Liver (tissue), 9 donors: ENCODE results near the gene ARHGAP29. TPM values are rescaled to one million over a fixed set of nuclear protein-coding genes. Genes with fewer than 3 reads are reported as not detected.

Experiments
- DNase-seq: peaks from one replicate; pipeline ENCODE4 v3.0.0-alpha.2; 2017; ENCODE audit warnings: low spot score
- H3K27ac ChIP-seq, 2 donors: one replicate each; pipeline ENCODE4 v1.7.0; 2013; ENCODE audit warnings: inconsistent platforms in 2 of 2, low read length in 2 of 2, control low read depth in 1 of 2, low read depth in 1 of 2, mild to moderate bottlenecking in 1 of 2
- H3K27me3 ChIP-seq, 4 donors: one replicate each; pipeline versions ENCODE4 v1.6.1 to v1.7.0; 2013; ENCODE audit warnings: low read length in 3 of 4, inconsistent platforms in 1 of 4, mild to moderate bottlenecking in 1 of 4, moderate library complexity in 1 of 4; ENCODE audit not compliant: control insufficient read depth in 4 of 4, insufficient read depth in 4 of 4
- H3K36me3 ChIP-seq, 4 donors: one replicate each; pipeline versions ENCODE4 v1.6.1 to v1.7.0; 2013; ENCODE audit warnings: low read length in 3 of 4, mild to moderate bottlenecking in 3 of 4, low read depth in 1 of 4, moderate library complexity in 1 of 4; ENCODE audit not compliant: control insufficient read depth in 4 of 4, insufficient read depth in 3 of 4
- H3K4me1 ChIP-seq, 4 donors: one replicate each; pipeline versions ENCODE4 v1.6.1 to v1.7.0; 2013; ENCODE audit warnings: low read length in 3 of 4, mild to moderate bottlenecking in 3 of 4, moderate library complexity in 1 of 4; ENCODE audit not compliant: control insufficient read depth in 4 of 4, insufficient read depth in 4 of 4
- H3K4me3 ChIP-seq, 3 donors: one replicate each; pipeline versions ENCODE4 v1.6.1 to v1.7.0; 2013; ENCODE audit warnings: low read length in 3 of 3, control low read depth in 1 of 3, low read depth in 1 of 3, mild to moderate bottlenecking in 1 of 3
- H3K9ac ChIP-seq, 2 donors: one replicate each; pipeline ENCODE4 v1.7.0; 2013; ENCODE audit warnings: low read length in 2 of 2, mild to moderate bottlenecking in 2 of 2, moderate library complexity in 2 of 2, control low read depth in 1 of 2, low read depth in 1 of 2
- H3K9me3 ChIP-seq, 4 donors: one replicate each; pipeline versions ENCODE4 v1.6.1 to v1.7.0; 2013; ENCODE audit warnings: low read length in 3 of 4; ENCODE audit not compliant: control insufficient read depth in 4 of 4
- CTCF ChIP-seq: fragments of 150-350 bp; IDR thresholded peaks from 2 replicates; pipeline ENCODE4 v1.5.1; 2017; ENCODE audit warnings: improper control_type of control experiment, low read depth, low read length; ENCODE audit not compliant: missing input control
- EGR1 ChIP-seq, 2 donors: IDR thresholded peaks; 2 replicates each; pipeline ENCODE4 v1.6.1; 2016 to 2018; ENCODE audit warnings: antibody characterized with exemption in 2 of 2, low read depth in 2 of 2
- FOXA1 ChIP-seq: IDR thresholded peaks from 2 replicates; pipeline ENCODE4 v1.6.1; 2016; ENCODE audit warnings: antibody characterized with exemption
- FOXA2 ChIP-seq: IDR thresholded peaks from 2 replicates; pipeline ENCODE4 v1.6.1; 2016; ENCODE audit warnings: antibody characterized with exemption
- HNF4A ChIP-seq, 2 donors: conservative IDR thresholded peaks; 2 replicates each; pipeline ENCODE4 v1.6.1; 2016; ENCODE audit warnings: antibody characterized with exemption in 2 of 2, mild to moderate bottlenecking in 2 of 2
- HNF4G ChIP-seq: IDR thresholded peaks from 2 replicates; pipeline ENCODE4 v1.6.1; 2016; ENCODE audit warnings: antibody characterized with exemption
- JUND ChIP-seq, 2 donors: IDR thresholded peaks; 2 replicates each; pipeline ENCODE4 v1.6.1; 2016; ENCODE audit warnings: antibody characterized with exemption in 2 of 2
- NR2F2 ChIP-seq: IDR thresholded peaks from 2 replicates; pipeline ENCODE4 v1.6.1; 2016; ENCODE audit warnings: antibody characterized with exemption
- RAD21 ChIP-seq, 2 donors: IDR thresholded peaks; 2 replicates each; pipeline ENCODE4 v1.6.1; 2016; ENCODE audit warnings: antibody characterized with exemption in 2 of 2, mild to moderate bottlenecking in 2 of 2
- RXRA ChIP-seq, 2 donors: IDR thresholded peaks; 2 replicates each; pipeline ENCODE4 v1.6.1; 2017 to 2018; ENCODE audit warnings: antibody characterized with exemption in 2 of 2, mild to moderate bottlenecking in 1 of 2
- SP1 ChIP-seq: IDR thresholded peaks from 2 replicates; pipeline ENCODE4 v1.6.1; 2018; ENCODE audit warnings: antibody characterized with exemption, mild to moderate bottlenecking
- TAF1 ChIP-seq: conservative IDR thresholded peaks from 2 replicates; pipeline ENCODE4 v1.6.1; 2016; ENCODE audit warnings: antibody characterized with exemption, mild to moderate bottlenecking
- YY1 ChIP-seq: IDR thresholded peaks from 2 replicates; pipeline ENCODE4 v1.6.1; 2016; ENCODE audit warnings: antibody characterized with exemption, mild to moderate bottlenecking
- WGBS: extraction: QIAGEN DNeasy Blood & Tissue Kit; methylation state at CpG from one replicate; pipeline ENCODE4 v1.1.7; 2013; 5-methylcytosine and 5-hydroxymethylcytosine counted together
- polyA plus RNA-seq, 2 donors: library from polyadenylated mRNA; stranded (reverse) in 1 of 2; unstranded in 1 of 2; fragments of 200-250 nt in 1 of 2; fragments of >200 nt in 1 of 2; fragmentation: Nextera tagmentation in 1 of 2; extraction: Ambion mirVana in 1 of 2; gene quantifications; one replicate each; pipeline versions ENCODE4 v1.2.1 to v1.2.3, GENCODE V29; 2013 to 2015
- total RNA-seq, 2 donors: library from RNA; depleted of rRNA; stranded (reverse); fragments of >200 nt; gene quantifications; one replicate each; pipeline ENCODE4 v1.2.3, GENCODE V29; 2014
- TF ChIP-seq, protein P1 (sequence below): IDR thresholded peaks from 2 replicates; pipeline ENCODE4 v1.6.1; 2016; ENCODE audit warnings: antibody characterized with exemption, mild to moderate bottlenecking
- TF ChIP-seq, protein P2 (sequence below): IDR thresholded peaks from 2 replicates; pipeline ENCODE4 v1.6.1; 2016; ENCODE audit warnings: antibody characterized with exemption
- TF ChIP-seq, protein P3 (sequence below): IDR thresholded peaks from 2 replicates; pipeline ENCODE4 v1.6.1; 2016; ENCODE audit warnings: antibody characterized with exemption
- TF ChIP-seq, protein P4 (sequence below): IDR thresholded peaks from 2 replicates; pipeline ENCODE4 v1.6.1; 2016; ENCODE audit warnings: antibody characterized with exemption
- donor health status: healthy.
- donor health status: healthy.
- donor health status: healthy.
- donor health status: healthy.
- donor health status: healthy.

ARHGAP29 gene
- total and polyA plus RNA-seq, 4 donors = 8.3 to 27.7 (median 13.2) TPM

- Histone ChIP-seq H3K27ac (no peak overlapping the region), H3K27me3 (no peaks in the 10 kb centered on the region), H3K9ac (no peak overlapping the region), H3K4me1 (peaks cover 0 to 8% (median 7%) of the 10 kb centered on the region in 4 donors), H3K4me3 (no peak overlapping the region), H3K36me3 (no peaks in the 10 kb centered on the region), H3K9me3 (no peaks in the 10 kb centered on the region)
- no peak for TF ChIP-seq JUND (IDR thresholded peaks at IDR 0.05)
- TF ChIP-seq CTCF = no peak
- TF ChIP-seq RXRA (IDR thresholded peaks at IDR 0.05) = no peak
- TF ChIP-seq, protein P1, sequence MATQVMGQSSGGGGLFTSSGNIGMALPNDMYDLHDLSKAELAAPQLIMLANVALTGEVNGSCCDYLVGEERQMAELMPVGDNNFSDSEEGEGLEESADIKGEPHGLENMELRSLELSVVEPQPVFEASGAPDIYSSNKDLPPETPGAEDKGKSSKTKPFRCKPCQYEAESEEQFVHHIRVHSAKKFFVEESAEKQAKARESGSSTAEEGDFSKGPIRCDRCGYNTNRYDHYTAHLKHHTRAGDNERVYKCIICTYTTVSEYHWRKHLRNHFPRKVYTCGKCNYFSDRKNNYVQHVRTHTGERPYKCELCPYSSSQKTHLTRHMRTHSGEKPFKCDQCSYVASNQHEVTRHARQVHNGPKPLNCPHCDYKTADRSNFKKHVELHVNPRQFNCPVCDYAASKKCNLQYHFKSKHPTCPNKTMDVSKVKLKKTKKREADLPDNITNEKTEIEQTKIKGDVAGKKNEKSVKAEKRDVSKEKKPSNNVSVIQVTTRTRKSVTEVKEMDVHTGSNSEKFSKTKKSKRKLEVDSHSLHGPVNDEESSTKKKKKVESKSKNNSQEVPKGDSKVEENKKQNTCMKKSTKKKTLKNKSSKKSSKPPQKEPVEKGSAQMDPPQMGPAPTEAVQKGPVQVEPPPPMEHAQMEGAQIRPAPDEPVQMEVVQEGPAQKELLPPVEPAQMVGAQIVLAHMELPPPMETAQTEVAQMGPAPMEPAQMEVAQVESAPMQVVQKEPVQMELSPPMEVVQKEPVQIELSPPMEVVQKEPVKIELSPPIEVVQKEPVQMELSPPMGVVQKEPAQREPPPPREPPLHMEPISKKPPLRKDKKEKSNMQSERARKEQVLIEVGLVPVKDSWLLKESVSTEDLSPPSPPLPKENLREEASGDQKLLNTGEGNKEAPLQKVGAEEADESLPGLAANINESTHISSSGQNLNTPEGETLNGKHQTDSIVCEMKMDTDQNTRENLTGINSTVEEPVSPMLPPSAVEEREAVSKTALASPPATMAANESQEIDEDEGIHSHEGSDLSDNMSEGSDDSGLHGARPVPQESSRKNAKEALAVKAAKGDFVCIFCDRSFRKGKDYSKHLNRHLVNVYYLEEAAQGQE = no peak
- no peak for TF ChIP-seq EGR1 (IDR thresholded peaks at IDR 0.05; ENCODE audit: low read depth in 2 of 2)
- TF ChIP-seq SP1 = no peak
- no peak for TF ChIP-seq FOXA2
- TF ChIP-seq, protein P2, sequence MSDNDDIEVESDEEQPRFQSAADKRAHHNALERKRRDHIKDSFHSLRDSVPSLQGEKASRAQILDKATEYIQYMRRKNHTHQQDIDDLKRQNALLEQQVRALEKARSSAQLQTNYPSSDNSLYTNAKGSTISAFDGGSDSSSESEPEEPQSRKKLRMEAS = no peak
- no peak for TF ChIP-seq NR2F2
- TF ChIP-seq, protein P3, sequence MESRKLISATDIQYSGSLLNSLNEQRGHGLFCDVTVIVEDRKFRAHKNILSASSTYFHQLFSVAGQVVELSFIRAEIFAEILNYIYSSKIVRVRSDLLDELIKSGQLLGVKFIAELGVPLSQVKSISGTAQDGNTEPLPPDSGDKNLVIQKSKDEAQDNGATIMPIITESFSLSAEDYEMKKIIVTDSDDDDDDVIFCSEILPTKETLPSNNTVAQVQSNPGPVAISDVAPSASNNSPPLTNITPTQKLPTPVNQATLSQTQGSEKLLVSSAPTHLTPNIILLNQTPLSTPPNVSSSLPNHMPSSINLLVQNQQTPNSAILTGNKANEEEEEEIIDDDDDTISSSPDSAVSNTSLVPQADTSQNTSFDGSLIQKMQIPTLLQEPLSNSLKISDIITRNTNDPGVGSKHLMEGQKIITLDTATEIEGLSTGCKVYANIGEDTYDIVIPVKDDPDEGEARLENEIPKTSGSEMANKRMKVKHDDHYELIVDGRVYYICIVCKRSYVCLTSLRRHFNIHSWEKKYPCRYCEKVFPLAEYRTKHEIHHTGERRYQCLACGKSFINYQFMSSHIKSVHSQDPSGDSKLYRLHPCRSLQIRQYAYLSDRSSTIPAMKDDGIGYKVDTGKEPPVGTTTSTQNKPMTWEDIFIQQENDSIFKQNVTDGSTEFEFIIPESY = no peak
- TF ChIP-seq YY1 = no peak
- no peak for TF ChIP-seq HNF4A (conservative IDR thresholded peaks at IDR 0.05)
- TF ChIP-seq TAF1 = no peak
- no peak for TF ChIP-seq RAD21 (IDR thresholded peaks at IDR 0.05)
- 85% methylated on average over 3 of the region's 3 CpGs for WGBS
- no peak for DNase-seq
Measured at GRCh38 chr1:94126651-94127050, 110.7 kb downstream of the ARHGAP29 start.

- no peaks in the 10 kb centered on the region for H3K27me3 ChIP-seq
- DNase-seq = no peak
- H3K9me3 ChIP-seq = no peaks in the 10 kb centered on the region
- H3K36me3 ChIP-seq = no peaks in the 10 kb centered on the region
- 42% methylated on average over 6 of the region's 6 CpGs for WGBS
- H3K4me1 ChIP-seq = peaks cover 0 to 8% (median 7%) of the 10 kb centered on the region in 4 donors
- peak overlapping the region in 1 of 2 donors; percentile 14 for H3K27ac ChIP-seq
- H3K9ac ChIP-seq = no peak overlapping the region
- no peak overlapping the region for H3K4me3 ChIP-seq
- TF ChIP-seq YY1 (peak; percentile 78), HNF4G (no peak), RAD21 (IDR thresholded peaks at IDR 0.05) (peak; percentile 28 to 32), RXRA (IDR thresholded peaks at IDR 0.05) (peak; percentile 90 to 92), SP1 (peak; percentile 70), JUND (IDR thresholded peaks at IDR 0.05) (no peak), TAF1 (no peak), HNF4A (conservative IDR thresholded peaks at IDR 0.05) (peak; percentile 60 to 64), NR2F2 (no peak), EGR1 (IDR thresholded peaks at IDR 0.05; ENCODE audit: low read depth in 2 of 2) (no peak), CTCF (peak; percentile 4), FOXA1 (no peak)
- TF ChIP-seq, protein P4, sequence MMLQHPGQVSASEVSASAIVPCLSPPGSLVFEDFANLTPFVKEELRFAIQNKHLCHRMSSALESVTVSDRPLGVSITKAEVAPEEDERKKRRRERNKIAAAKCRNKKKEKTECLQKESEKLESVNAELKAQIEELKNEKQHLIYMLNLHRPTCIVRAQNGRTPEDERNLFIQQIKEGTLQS = no peak
- TF ChIP-seq, protein P3 = peak; percentile 26
Measured at GRCh38 chr1:94125551-94126514, 111.6 kb downstream of the ARHGAP29 start.
